RWPE2 (cell line): ENCODE results near the gene PRSS21.

Source experiments
- ATAC-seq: fragments of 200-7000 bp; cut with Tn5 transposase; 3 replicates; pipeline ENCODE4 v1.9.1; 2021; ENCODE audit warnings: low read depth
- DNase-seq: peaks from one replicate; pipeline ENCODE4 v3.0.0-alpha.2; 2020; ENCODE audit warnings: low spot score
- H3K27ac ChIP-seq: fragments of 450-650 bp; 2 replicates; pipeline ENCODE4 v1.5.1; 2017; ENCODE audit warnings: mild to moderate bottlenecking; ENCODE audit not compliant: poor library complexity, severe bottlenecking
- H3K27me3 ChIP-seq: fragments of 250-450 bp; sonication (Bioruptor Pico); 2 replicates; pipeline ENCODE4 v1.5.1; 2021; ENCODE audit warnings: mild to moderate bottlenecking, moderate library complexity; ENCODE audit not compliant: insufficient read depth, poor library complexity, severe bottlenecking
- H3K36me3 ChIP-seq: fragments of 250-450 bp; sonication (Bioruptor Pico); 2 replicates; pipeline ENCODE4 v1.5.1; 2020; ENCODE audit warnings: low read depth, mild to moderate bottlenecking, moderate library complexity
- H3K4me1 ChIP-seq: fragments of 250-450 bp; sonication (Bioruptor Pico); 2 replicates; pipeline ENCODE4 v1.5.1; 2021; ENCODE audit warnings: mild to moderate bottlenecking, moderate library complexity; ENCODE audit not compliant: insufficient read depth, poor library complexity, severe bottlenecking
- H3K4me3 ChIP-seq: fragments of 250-450 bp; sonication (Bioruptor Pico); 2 replicates; pipeline ENCODE4 v1.5.1; 2021; ENCODE audit warnings: mild to moderate bottlenecking, moderate library complexity; ENCODE audit not compliant: severe bottlenecking
- H3K9me3 ChIP-seq: fragments of 250-450 bp; sonication (Bioruptor Pico); 2 replicates; pipeline ENCODE4 v1.5.1; 2021; ENCODE audit warnings: mild to moderate bottlenecking, moderate library complexity; ENCODE audit not compliant: severe bottlenecking
- CTCF ChIP-seq: fragments of 450-650 bp; IDR thresholded peaks from one replicate; pipeline ENCODE4 v1.5.1; 2017; ENCODE audit warnings: mild to moderate bottlenecking, moderate library complexity; ENCODE audit not compliant: poor library complexity, severe bottlenecking

The PRSS21 gene

GRCh38 chr16:2790631-2791030 is 26.4 kb upstream of the PRSS21 start:
- DNase-seq, result peak; percentile 39
- H3K4me3 ChIP-seq, result no peak overlapping the region
- no peak overlapping the region for H3K27ac ChIP-seq
- no peaks in the 10 kb centered on the region for H3K36me3 ChIP-seq
- no peaks in the 10 kb centered on the region for H3K9me3 ChIP-seq
- ATAC-seq, result no peak
- peaks cover 3% of the 10 kb centered on the region for H3K27me3 ChIP-seq
- no peak for TF ChIP-seq CTCF
- peaks cover 17% of the 10 kb centered on the region for H3K4me1 ChIP-seq

GRCh38 chr16:2791174-2791573 is 25.9 kb upstream of the PRSS21 start:
- Histone ChIP-seq H3K4me1 (peaks cover 22% of the 10 kb centered on the region), H3K36me3 (no peaks in the 10 kb centered on the region), H3K9me3 (no peaks in the 10 kb centered on the region), H3K27me3 (no peaks in the 10 kb centered on the region), H3K27ac (no peak overlapping the region), H3K4me3 (no peak overlapping the region)
- no peak for TF ChIP-seq CTCF
- ATAC-seq (no peak), DNase-seq (peak; percentile 27)

GRCh38 chr16:2792940-2793339 is 24.1 kb upstream of the PRSS21 start:
- no peak for DNase-seq
- Histone ChIP-seq H3K4me1 (peaks cover 23% of the 10 kb centered on the region), H3K36me3 (no peaks in the 10 kb centered on the region), H3K27me3 (no peaks in the 10 kb centered on the region), H3K9me3 (no peaks in the 10 kb centered on the region), H3K27ac (no peak overlapping the region), H3K4me3 (no peak overlapping the region)
- no peak for ATAC-seq
- no peak for TF ChIP-seq CTCF

GRCh38 chr16:2795395-2796143 is 21.5 kb upstream of the PRSS21 start:
- DNase-seq (peak; percentile 28), ATAC-seq (peak; percentile 59)
- no peaks in the 10 kb centered on the region for H3K36me3 ChIP-seq
- H3K9me3 ChIP-seq, result no peaks in the 10 kb centered on the region
- peaks cover 23% of the 10 kb centered on the region for H3K4me1 ChIP-seq
- H3K4me3 ChIP-seq, result no peak overlapping the region
- no peaks in the 10 kb centered on the region for H3K27me3 ChIP-seq
- H3K27ac ChIP-seq, result peak overlapping the region; percentile 22
- no peak for TF ChIP-seq CTCF

- ATAC-seq, result no peak
- TF ChIP-seq CTCF, result no peak
Measured at GRCh38 chr16:2798723-2799204, 18.3 kb upstream of the PRSS21 start.

More at GRCh38 chr16:2798723-2799204, 18.3 kb upstream of the PRSS21 start:
- Histone ChIP-seq H3K27me3 (peaks cover 3% of the 10 kb centered on the region), H3K9me3 (peaks cover 8% of the 10 kb centered on the region), H3K4me3 (no peak overlapping the region), H3K27ac (no peak overlapping the region), H3K4me1 (peaks cover 23% of the 10 kb centered on the region), H3K36me3 (no peaks in the 10 kb centered on the region)
- peak; percentile 50 for DNase-seq
